KMS-11 (cell line): ENCODE data around the gene ATP4B.
"Not testable (repeated sequence)": the region's sequence is repeated elsewhere in the genome, so short reads cannot be mapped to it uniquely, and the experiment has no call there.

Experiments used
- H2AFZ ChIP-seq: fragments of 200-600 bp; sonication (generic); 2 replicates; pipeline ENCODE4 v1.6.1; 2016; ENCODE audit warnings: antibody characterized with exemption, mixed run types, low read depth
- H3K27ac ChIP-seq: fragments of 200-600 bp; sonication (generic); 2 replicates; pipeline ENCODE4 v1.6.1; 2016; ENCODE audit warnings: mild to moderate bottlenecking, mixed run types
- H3K27me3 ChIP-seq: fragments of 200-600 bp; sonication (generic); 2 replicates; pipeline ENCODE4 v1.6.1; 2017; ENCODE audit warnings: mild to moderate bottlenecking, low read depth, mixed run types, moderate library complexity; ENCODE audit not compliant: insufficient read depth
- H3K36me3 ChIP-seq: fragments of 200-600 bp; sonication (generic); 2 replicates; pipeline ENCODE4 v1.6.1; 2017; ENCODE audit warnings: mild to moderate bottlenecking, mixed run types; ENCODE audit not compliant: insufficient read depth
- H3K4me1 ChIP-seq: fragments of 200-600 bp; sonication (generic); 2 replicates; pipeline ENCODE4 v1.6.1; 2016; ENCODE audit warnings: mild to moderate bottlenecking, low read depth, mixed run types; ENCODE audit not compliant: poor library complexity, severe bottlenecking
- H3K4me2 ChIP-seq: fragments of 200-600 bp; sonication (generic); 2 replicates; pipeline ENCODE4 v1.7.0; 2016; ENCODE audit warnings: mild to moderate bottlenecking, mixed run types
- H3K4me3 ChIP-seq: fragments of 200-600 bp; sonication (generic); IDR thresholded peaks from 2 replicates; pipeline ENCODE4 v1.6.1; 2017; ENCODE audit warnings: low read depth, low read length, mixed read lengths; ENCODE audit not compliant: insufficient read depth
- H3K79me2 ChIP-seq: fragments of 200-600 bp; sonication (generic); 2 replicates; pipeline ENCODE4 v1.6.1; 2016; ENCODE audit warnings: low read depth, mixed run types; ENCODE audit not compliant: insufficient read depth
- H3K9ac ChIP-seq: fragments of 200-600 bp; sonication (generic); 2 replicates; pipeline ENCODE4 v1.6.1; 2016; ENCODE audit warnings: mild to moderate bottlenecking, mixed run types
- H4K20me1 ChIP-seq: fragments of 200-600 bp; sonication (generic); 2 replicates; pipeline ENCODE4 v1.6.1; 2016; ENCODE audit warnings: mild to moderate bottlenecking, mixed run types; ENCODE audit not compliant: insufficient read depth
- TF ChIP-seq, protein P1 (sequence below): fragments of 200-600 bp; sonication (generic); conservative IDR thresholded peaks from 2 replicates; pipeline ENCODE4 v1.6.1; 2017; ENCODE audit warnings: low read depth, mild to moderate bottlenecking, antibody characterized with exemption, low read length, moderate library complexity, mixed read lengths

ATP4B gene

DNA sequence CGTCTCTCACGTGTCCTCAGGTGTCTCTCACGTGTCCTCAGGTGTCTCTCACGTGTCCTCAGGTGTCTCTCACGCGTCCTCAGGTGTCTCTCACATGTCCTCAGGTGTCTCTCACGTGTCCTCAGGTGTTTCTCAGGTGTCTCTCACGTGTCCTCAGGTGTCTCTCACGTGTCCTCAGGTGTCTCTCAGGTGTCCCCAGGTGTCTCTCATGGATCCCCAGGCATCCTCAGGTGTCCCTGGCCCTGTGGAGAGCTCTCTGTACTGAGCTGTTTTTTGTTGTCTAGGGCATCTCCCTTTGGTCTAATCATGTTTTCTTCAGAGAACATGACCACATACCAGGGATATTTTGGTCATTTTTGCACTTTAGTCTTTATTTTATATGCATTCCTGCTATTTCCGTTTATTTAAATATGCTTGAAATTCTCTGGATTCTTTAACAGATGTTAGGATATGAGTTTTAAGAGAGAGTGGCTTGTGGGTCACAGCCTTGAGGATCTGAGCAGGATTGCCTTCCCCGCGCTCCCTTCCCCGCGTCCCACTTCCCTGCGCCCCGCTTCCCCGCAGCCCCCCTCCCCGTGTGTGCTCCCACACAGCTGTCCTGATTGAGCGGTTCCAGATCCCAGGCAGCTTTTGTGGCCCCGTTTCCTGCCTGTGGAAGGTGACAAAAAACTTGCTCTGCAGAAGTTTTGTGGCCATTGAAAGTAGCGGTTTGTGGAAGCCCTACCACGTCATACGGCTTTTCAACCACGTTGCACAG is 31.9 kb downstream of the ATP4B start:
- Histone ChIP-seq H3K9ac (no peak overlapping the region), H3K27ac (no peak overlapping the region), H3K36me3 (no peaks in the 10 kb centered on the region), H3K79me2 (peaks cover 10% of the 10 kb centered on the region; the same call in 1 of the 2 replicates), H3K4me3 (no peak overlapping the region), H3K4me1 (no peaks in the 10 kb centered on the region), H4K20me1 (no peaks in the 10 kb centered on the region), H3K4me2 (no peak overlapping the region), H2AFZ (no peak overlapping the region), H3K27me3 (no peaks in the 10 kb centered on the region)
- TF ChIP-seq, protein P1, sequence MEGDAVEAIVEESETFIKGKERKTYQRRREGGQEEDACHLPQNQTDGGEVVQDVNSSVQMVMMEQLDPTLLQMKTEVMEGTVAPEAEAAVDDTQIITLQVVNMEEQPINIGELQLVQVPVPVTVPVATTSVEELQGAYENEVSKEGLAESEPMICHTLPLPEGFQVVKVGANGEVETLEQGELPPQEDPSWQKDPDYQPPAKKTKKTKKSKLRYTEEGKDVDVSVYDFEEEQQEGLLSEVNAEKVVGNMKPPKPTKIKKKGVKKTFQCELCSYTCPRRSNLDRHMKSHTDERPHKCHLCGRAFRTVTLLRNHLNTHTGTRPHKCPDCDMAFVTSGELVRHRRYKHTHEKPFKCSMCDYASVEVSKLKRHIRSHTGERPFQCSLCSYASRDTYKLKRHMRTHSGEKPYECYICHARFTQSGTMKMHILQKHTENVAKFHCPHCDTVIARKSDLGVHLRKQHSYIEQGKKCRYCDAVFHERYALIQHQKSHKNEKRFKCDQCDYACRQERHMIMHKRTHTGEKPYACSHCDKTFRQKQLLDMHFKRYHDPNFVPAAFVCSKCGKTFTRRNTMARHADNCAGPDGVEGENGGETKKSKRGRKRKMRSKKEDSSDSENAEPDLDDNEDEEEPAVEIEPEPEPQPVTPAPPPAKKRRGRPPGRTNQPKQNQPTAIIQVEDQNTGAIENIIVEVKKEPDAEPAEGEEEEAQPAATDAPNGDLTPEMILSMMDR = no peak

DNA sequence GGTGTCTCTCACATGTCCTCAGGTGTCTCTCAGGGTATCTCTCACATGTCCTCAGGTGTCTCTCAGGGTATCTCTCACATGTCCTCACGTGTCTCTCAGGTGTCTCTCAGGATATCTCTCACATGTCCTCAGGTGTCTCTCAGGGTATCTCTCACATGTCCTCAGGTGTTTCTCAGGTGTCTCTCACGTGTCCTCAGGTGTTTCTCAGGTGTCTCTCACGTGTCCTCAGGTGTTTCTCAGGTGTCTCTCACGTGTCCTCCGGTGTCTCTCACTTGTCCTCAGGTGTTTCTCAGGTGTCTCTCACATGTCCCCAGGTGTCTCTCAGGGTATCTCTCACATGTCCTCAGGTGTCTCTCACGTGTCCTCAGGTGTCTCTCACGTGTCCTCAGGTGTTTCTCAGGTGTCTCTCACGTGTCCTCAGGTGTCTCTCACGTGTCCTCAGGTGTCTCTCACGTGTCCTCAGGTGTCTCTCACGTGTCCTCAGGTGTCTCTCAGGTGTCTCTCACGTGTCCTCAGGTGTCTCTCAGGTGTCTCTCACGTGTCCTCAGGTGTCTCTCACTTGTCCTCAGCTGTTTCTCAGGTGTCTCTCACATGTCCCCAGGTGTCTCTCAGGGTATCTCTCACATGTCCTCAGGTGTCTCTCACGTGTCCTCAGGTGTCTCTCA is 33.2 kb downstream of the ATP4B start:
- not testable (repeated sequence) for H4K20me1 ChIP-seq, H3K9ac ChIP-seq, H3K27ac ChIP-seq, H3K36me3 ChIP-seq, H3K27me3 ChIP-seq, H3K4me3 ChIP-seq, H3K4me1 ChIP-seq, H2AFZ ChIP-seq, H3K4me2 ChIP-seq
- H3K79me2 ChIP-seq = peaks cover 18% of the 10 kb centered on the region; the same call in 1 of the 2 replicates

DNA sequence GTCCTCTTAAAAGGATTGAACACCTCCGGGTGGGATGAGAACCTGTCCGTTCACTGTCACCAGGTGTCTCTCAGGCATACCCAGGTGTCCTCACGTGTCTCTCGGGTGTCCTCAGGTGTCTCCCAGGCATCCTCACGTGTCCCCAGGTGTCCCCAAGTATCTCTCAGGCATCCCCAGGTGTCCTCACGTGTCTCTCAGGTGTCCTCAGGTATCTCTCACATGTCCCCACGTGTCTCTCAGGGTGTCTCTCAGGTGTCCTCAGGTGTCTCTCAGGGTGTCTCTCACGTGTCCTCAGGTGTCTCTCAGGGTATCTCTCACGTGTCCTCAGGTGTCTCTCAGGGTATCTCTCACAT is 33.8 kb downstream of the ATP4B start:
- no peak overlapping the region for H2AFZ ChIP-seq
- no peaks in the 10 kb centered on the region for H3K27me3 ChIP-seq
- H3K4me2 ChIP-seq = no peak overlapping the region
- H3K79me2 ChIP-seq = 0 out of 2 replicates have a peak, but pooled peaks cover 13% of the 10 kb centered on the region
- no peaks in the 10 kb centered on the region for H3K4me1 ChIP-seq
- H3K9ac ChIP-seq = no peak overlapping the region
- no peaks in the 10 kb centered on the region for H3K36me3 ChIP-seq
- H3K4me3 ChIP-seq = no peak overlapping the region
- H4K20me1 ChIP-seq = no peaks in the 10 kb centered on the region
- TF ChIP-seq, protein P1 = no peak
- H3K27ac ChIP-seq = no peak overlapping the region

- Histone ChIP-seq H3K4me2 (no peak overlapping the region), H3K36me3 (no peaks in the 10 kb centered on the region), H3K4me1 (no peaks in the 10 kb centered on the region), H3K79me2 (0 out of 2 replicates have a peak, but pooled peaks cover 18% of the 10 kb centered on the region), H2AFZ (no peak overlapping the region), H3K27me3 (no peaks in the 10 kb centered on the region), H3K27ac (no peak overlapping the region), H3K4me3 (no peak overlapping the region), H3K9ac (no peak overlapping the region), H4K20me1 (no peaks in the 10 kb centered on the region)
- TF ChIP-seq, protein P1 = no peak
These were observed 34.3 kb downstream of the ATP4B start for GRCh38 chr13:113623491-113624234.
